SU-DHL-6 (cell line): ENCODE results near the gene POT1.

Experiments used
- EZH2phosphoT487 ChIP-seq: fragments of 200-600 bp; sonication (generic), shearing (Covaris generic); conservative IDR thresholded peaks from 2 replicates; pipeline ENCODE4 v1.6.1; 2018; ENCODE audit warnings: mild to moderate bottlenecking, antibody characterized with exemption, low read length, moderate library complexity, mixed read lengths
- TF ChIP-seq, protein P1 (sequence below): fragments of 200-600 bp; sonication (generic); IDR thresholded peaks from one replicate; pipeline ENCODE4 v1.5.1; 2017; ENCODE audit warnings: antibody characterized with exemption, mild to moderate bottlenecking, low read length, moderate library complexity; ENCODE audit not compliant: insufficient read depth, poor library complexity, severe bottlenecking

DNA sequence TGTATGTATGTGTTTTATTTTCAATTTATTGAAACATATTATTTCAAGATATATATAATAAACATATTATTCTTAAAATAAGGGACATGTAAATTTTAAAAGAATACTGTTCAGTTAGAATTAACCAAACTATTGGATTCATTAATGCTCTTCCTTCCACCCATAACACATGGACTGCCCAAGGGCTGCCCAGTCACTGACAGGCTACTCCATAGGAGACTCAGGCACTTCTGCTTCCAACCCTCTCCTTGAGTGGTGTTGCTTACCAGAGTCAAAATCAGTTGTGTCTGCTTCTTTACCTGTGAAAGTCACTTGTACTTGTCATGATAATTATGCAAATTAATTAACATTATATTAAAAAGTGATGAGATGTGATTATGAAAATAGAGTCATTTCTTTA is 154.2 kb downstream of the POT1 start:
- TF ChIP-seq, protein P1, sequence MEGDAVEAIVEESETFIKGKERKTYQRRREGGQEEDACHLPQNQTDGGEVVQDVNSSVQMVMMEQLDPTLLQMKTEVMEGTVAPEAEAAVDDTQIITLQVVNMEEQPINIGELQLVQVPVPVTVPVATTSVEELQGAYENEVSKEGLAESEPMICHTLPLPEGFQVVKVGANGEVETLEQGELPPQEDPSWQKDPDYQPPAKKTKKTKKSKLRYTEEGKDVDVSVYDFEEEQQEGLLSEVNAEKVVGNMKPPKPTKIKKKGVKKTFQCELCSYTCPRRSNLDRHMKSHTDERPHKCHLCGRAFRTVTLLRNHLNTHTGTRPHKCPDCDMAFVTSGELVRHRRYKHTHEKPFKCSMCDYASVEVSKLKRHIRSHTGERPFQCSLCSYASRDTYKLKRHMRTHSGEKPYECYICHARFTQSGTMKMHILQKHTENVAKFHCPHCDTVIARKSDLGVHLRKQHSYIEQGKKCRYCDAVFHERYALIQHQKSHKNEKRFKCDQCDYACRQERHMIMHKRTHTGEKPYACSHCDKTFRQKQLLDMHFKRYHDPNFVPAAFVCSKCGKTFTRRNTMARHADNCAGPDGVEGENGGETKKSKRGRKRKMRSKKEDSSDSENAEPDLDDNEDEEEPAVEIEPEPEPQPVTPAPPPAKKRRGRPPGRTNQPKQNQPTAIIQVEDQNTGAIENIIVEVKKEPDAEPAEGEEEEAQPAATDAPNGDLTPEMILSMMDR = no peak
- TF ChIP-seq EZH2phosphoT487 = no peak
